GM19035 (cell line): ENCODE data around the gene FRY.

ENCODE experiments used
- ATAC-seq: cut with Tn5 transposase; IDR thresholded peaks from one replicate; pipeline ENCODE4 v1.9.1; 2021; ENCODE audit not compliant: unreplicated experiment

The FRY gene

GRCh38 chr13:32347651-32348050 lies 316.1 kb downstream of the FRY start:
- ATAC-seq, result no peak
